22Rv1 (cell line): Measurements from ENCODE around the gene KHK.

Experiments used
- H3K27ac ChIP-seq: fragments of 450-650 bp; 2 replicates; pipeline ENCODE4 v1.5.1; 2017
- CTCF ChIP-seq: fragments of 450-650 bp; IDR thresholded peaks from 2 replicates; pipeline ENCODE4 v1.5.1; 2017; ENCODE audit warnings: mild to moderate bottlenecking
- ZFX ChIP-seq: fragments of 450-650 bp; IDR thresholded peaks from 2 replicates; pipeline ENCODE4 v1.6.1; 2017; ENCODE audit warnings: antibody characterized with exemption, borderline replicate concordance

KHK gene

GRCh38 chr2:27088634-27089033, 2.1 kb downstream of the KHK start:
- no peak for TF ChIP-seq ZFX
- TF ChIP-seq CTCF: no peak
- H3K27ac ChIP-seq: no peak overlapping the region

- TF ChIP-seq CTCF (no peak), ZFX (no peak)
- no peak overlapping the region for H3K27ac ChIP-seq
Observed at GRCh38 chr2:27089111-27089954, 2.8 kb downstream of the KHK start.

- TF ChIP-seq CTCF (no peak), ZFX (no peak)
- no peak overlapping the region for H3K27ac ChIP-seq
Observed at GRCh38 chr2:27091746-27092695, 5.4 kb downstream of the KHK start.

- TF ChIP-seq ZFX (no peak), CTCF (no peak)
- H3K27ac ChIP-seq: no peak overlapping the region
Observed at GRCh38 chr2:27092696-27093429, 6.3 kb downstream of the KHK start.

GRCh38 chr2:27093430-27094352, 7.1 kb downstream of the KHK start:
- TF ChIP-seq CTCF (no peak), ZFX (no peak)
- peak overlapping the region; percentile 32; the same call in 1 of the 2 replicates for H3K27ac ChIP-seq

- TF ChIP-seq CTCF (no peak), ZFX (no peak)
Observed at GRCh38 chr2:27094353-27094984, 7.9 kb downstream of the KHK start.

More at GRCh38 chr2:27094353-27094984, 7.9 kb downstream of the KHK start:
- H3K27ac ChIP-seq: peak overlapping the region; percentile 32; the same call in 1 of the 2 replicates
